Heart left ventricle (tissue), 16 donors: Measurements from ENCODE around the gene PCARE. TPM values are rescaled to one million over a fixed set of nuclear protein-coding genes. Genes with fewer than 3 reads are reported as not detected.

Source experiments
- ATAC-seq, 4 donors: fragments of 200-7000 bp; cut with Tn5 transposase; one replicate each; pipeline ENCODE4 v1.9.1; 2020 to 2022; ENCODE audit warnings: moderate library complexity in 4 of 4, mild to moderate bottlenecking in 3 of 4, moderate number of reproducible peaks in 1 of 4
- DNase-seq, 5 donors: peaks; one replicate each; pipeline ENCODE4 v3.0.0-alpha.2; 2020
- H3K27ac ChIP-seq, 12 donors: fragments of 200-600 bp; sonication (generic) in 4 of 12; one replicate each; pipeline versions ENCODE4 v1.5.0 to v1.8.0; 2016 to 2022; ENCODE audit warnings: mild to moderate bottlenecking in 2 of 12
- H3K27me3 ChIP-seq, 9 donors: fragments of 200-600 bp; sonication (generic) in 2 of 9; one replicate each; pipeline versions ENCODE4 v1.5.1 to v1.8.0; 2016 to 2022; ENCODE audit warnings: mild to moderate bottlenecking in 3 of 9
- H3K36me3 ChIP-seq, 9 donors: fragments of 200-600 bp; sonication (generic) in 2 of 9; one replicate each; pipeline versions ENCODE4 v1.5.0 to v1.8.0; 2018 to 2022; ENCODE audit warnings: mild to moderate bottlenecking in 2 of 9
- H3K4me1 ChIP-seq, 12 donors: fragments of 200-600 bp; sonication (generic) in 4 of 12; one replicate each; pipeline versions ENCODE4 v1.5.0 to v1.8.0; 2016 to 2022; ENCODE audit warnings: mild to moderate bottlenecking in 3 of 12
- H3K4me3 ChIP-seq, 12 donors: fragments of 200-600 bp; sonication (generic) in 4 of 12; one replicate each; pipeline versions ENCODE4 v1.5.0 to v1.8.0; 2017 to 2022; ENCODE audit warnings: mild to moderate bottlenecking in 9 of 12, moderate library complexity in 4 of 12
- H3K9me3 ChIP-seq, 12 donors: fragments of 200-600 bp; sonication (generic) in 4 of 12; one replicate each; pipeline versions ENCODE4 v1.5.0 to v1.8.0; 2016 to 2022; ENCODE audit warnings: mild to moderate bottlenecking in 1 of 12
- CTCF ChIP-seq, 12 donors: fragments of 200-600 bp; sonication (generic) in 4 of 12; IDR thresholded peaks; one replicate each; pipeline versions ENCODE4 v1.5.0 to v1.8.0; 2018 to 2022; ENCODE audit warnings: antibody characterized with exemption in 12 of 12, mild to moderate bottlenecking in 5 of 12
- POLR2A ChIP-seq, 2 donors: fragments of 450-650 bp; IDR thresholded peaks; one replicate each; pipeline ENCODE4 v1.6.1; 2017; ENCODE audit warnings: antibody characterized with exemption in 2 of 2, mild to moderate bottlenecking in 2 of 2, moderate library complexity in 2 of 2
- WGBS, 4 donors: extraction: QIAGEN DNeasy Blood & Tissue Kit in 2 of 4; methylation state at CpG; one replicate each; pipeline versions ENCODE4 v1.1.5 to v1.1.7; 2013 to 2018; 5-methylcytosine and 5-hydroxymethylcytosine counted together
- intact Hi-C, 10 donors: fragments of 100-400 bp; cut with DNase I; formaldehyde crosslinking; loops; one replicate each; pipeline versions ENCODE4 v1.11.1 to v1.14.2; 2022
- polyA plus RNA-seq, 2 donors: library from polyadenylated mRNA; stranded (reverse); fragments of 200-250 nt; gene quantifications; one replicate each; pipeline ENCODE4 v1.2.3, GENCODE V29; 2013
- total RNA-seq, 9 donors: library from RNA; depleted of rRNA in 2 of 9; stranded (reverse); fragments of >200 nt in 2 of 9; fragmentation: NEBNext Ultra II Directional in 3 of 9; extraction: Animal tissue kit (Norgen Biotek cat#: 25700) in 3 of 9; gene quantifications; one replicate each; pipeline versions ENCODE4 v1.1.0 to v1.2.4, GENCODE V29; 2016 to 2023
- donor health status: ischemic (EF 13 %, LVEDD 7.1; RV severe dilation, severe dysfunction).
- donor health status: healthy with polysubstance abuse.
- donor health status: DM: no; HTN: yes; CAD: no.
- donor health status: DM: no; HTN: no; CAD: no.
- donor health status: ischemic (EF 25% LVEDD 6.9; RV normal size, moderate dysfunction).
- donor health status: ischemic (EF 25% LVEDD 5.7; RV mildly dilated, moderate dysfunction).
- donor health status: healthy.
- donor health status: DM: yes; HTN: yes; CAD: no.
- donor health status: ischemic (EF 35%, LVEDD 5.7; RV mildly dilated, moderate dysfunction).
- donor health status: nonischemic (EF 11% LVEDD 7.7; RV severe dilation, severe dysfunction).
- donor health status: DM: yes; HTN: yes; CAD: no.
- donor health status: PGD.
- donor health status: ischemic (EF 29% LVEDD 5.4; RV normal size, mild dysfunction).
- donor health status: nonischemic (EF 23%, LVEDD 6.1; RV moderate dilation, normal function).

PCARE gene
- total and polyA plus RNA-seq, 11 donors = 0.10 to 2.4 (median 0.87) TPM

DNA sequence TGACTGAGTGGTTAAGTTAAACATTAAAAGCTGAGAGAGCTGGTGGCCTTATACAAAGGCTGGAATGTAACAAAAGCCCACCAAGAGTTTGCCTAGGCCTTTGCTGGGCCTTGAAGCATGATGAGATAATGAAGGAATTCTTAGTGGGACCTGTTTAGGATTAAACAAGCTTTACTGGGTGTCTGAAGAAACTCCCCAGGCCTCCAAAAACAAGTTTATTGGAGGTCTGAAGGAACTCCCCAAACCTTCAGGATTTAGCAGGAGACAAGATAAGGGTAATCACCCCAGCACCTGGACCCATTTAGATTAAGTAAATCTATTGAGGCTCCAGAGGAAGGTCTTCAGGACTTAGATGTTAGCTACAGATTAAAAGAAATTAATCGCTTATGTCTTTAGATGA, 18.7 kb downstream of the PCARE start:
- Histone ChIP-seq H3K9me3 (no peaks in the 10 kb centered on the region), H3K4me3 (no peak overlapping the region), H3K4me1 (peaks cover 0 to 10% (median 0%) of the 10 kb centered on the region in 12 donors), H3K27me3 (no peaks in the 10 kb centered on the region), H3K27ac (no peak overlapping the region), H3K36me3 (peaks cover 0 to 3% (median 0%) of the 10 kb centered on the region in 9 donors)
- 93 to 100% (median 96%) methylated on average over 1 of the region's 1 CpG for WGBS, 4 donors
- no peak for TF ChIP-seq POLR2A (IDR thresholded peaks at IDR 0.05)
- no peak for TF ChIP-seq CTCF (IDR thresholded peaks at IDR 0.05)
- no peak for DNase-seq
- intact Hi-C loops = loop anchor here in 1 of 10 donors (5.0 kb wide), 1 partner anchor 82 kb away; no protein-coding TSS in a partner anchor
- no peak for ATAC-seq

DNA sequence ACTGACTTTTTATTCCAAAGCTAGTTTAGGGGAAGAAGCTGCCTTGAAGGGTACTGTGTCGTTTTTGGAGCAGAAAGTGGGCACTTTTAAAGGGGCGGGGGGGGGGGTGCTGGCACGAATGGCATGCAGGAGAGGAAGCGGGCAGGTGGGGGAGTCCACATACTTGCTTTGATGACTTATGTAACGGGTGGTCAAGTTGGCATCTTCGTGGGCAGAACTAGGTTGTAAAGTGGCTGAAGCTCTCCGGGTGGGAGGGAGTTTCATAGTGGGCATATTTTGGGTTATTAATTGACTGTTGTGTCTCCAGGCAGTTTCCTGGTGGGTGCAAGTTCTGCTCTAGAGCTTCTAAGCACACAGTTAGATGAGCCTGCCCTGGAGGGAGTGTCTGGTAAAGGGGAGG, 19.9 kb downstream of the PCARE start:
- intact Hi-C loops = no loop called here
- ATAC-seq (no peak), DNase-seq (no peak)
- H3K4me1 ChIP-seq = peaks cover 0 to 10% (median 0%) of the 10 kb centered on the region in 12 donors
- H3K36me3 ChIP-seq = peaks cover 0 to 3% (median 0%) of the 10 kb centered on the region in 9 donors
- H3K9me3 ChIP-seq = no peaks in the 10 kb centered on the region
- 83 to 89% (median 86%) methylated on average over 7 of the region's 7 CpGs for WGBS, 4 donors
- no peak for TF ChIP-seq POLR2A (IDR thresholded peaks at IDR 0.05)
- TF ChIP-seq CTCF (IDR thresholded peaks at IDR 0.05) = no peak
- no peak overlapping the region for H3K4me3 ChIP-seq
- H3K27ac ChIP-seq = peak overlapping the region in 1 of 12 donors; percentile 36
- no peaks in the 10 kb centered on the region for H3K27me3 ChIP-seq

GRCh38 chr2:29053670-29054400, 20.5 kb downstream of the PCARE start:
- peak in 3 of 4 donors; percentile 37 to 76 (median 68) for ATAC-seq
- no peaks in the 10 kb centered on the region for H3K27me3 ChIP-seq
- peak in 1 of 5 donors; percentile 36 for DNase-seq
- H3K4me3 ChIP-seq = no peak overlapping the region
- 51 to 66% (median 56%) methylated on average over 5 of the region's 5 CpGs for WGBS, 4 donors
- no peaks in the 10 kb centered on the region for H3K9me3 ChIP-seq
- no peak for TF ChIP-seq POLR2A (IDR thresholded peaks at IDR 0.05)
- no peak for TF ChIP-seq CTCF (IDR thresholded peaks at IDR 0.05)
- H3K36me3 ChIP-seq = peaks cover 0 to 3% (median 0%) of the 10 kb centered on the region in 9 donors
- H3K27ac ChIP-seq = peak overlapping the region in 5 of 12 donors; percentile 6 to 66 (median 36)
- intact Hi-C loops = no loop called here
- H3K4me1 ChIP-seq = peaks cover 0 to 10% (median 0%) of the 10 kb centered on the region in 12 donors

- WGBS, 4 donors = 80 to 90% (median 86%) methylated on average over 6 to 7 of the region's 7 CpGs
- peaks cover 0 to 3% (median 0%) of the 10 kb centered on the region in 9 donors for H3K36me3 ChIP-seq
- peaks cover 0 to 10% (median 0%) of the 10 kb centered on the region in 12 donors for H3K4me1 ChIP-seq
- TF ChIP-seq POLR2A (IDR thresholded peaks at IDR 0.05) = no peak
- TF ChIP-seq CTCF (IDR thresholded peaks at IDR 0.05) = no peak
- peak in 1 of 4 donors; percentile 32 for ATAC-seq
- intact Hi-C loops = no loop called here
- H3K27ac ChIP-seq = peak overlapping the region in 5 of 12 donors; percentile 6 to 66 (median 36)
- no peak for DNase-seq
- H3K27me3 ChIP-seq = no peaks in the 10 kb centered on the region
- no peaks in the 10 kb centered on the region for H3K9me3 ChIP-seq
- no peak overlapping the region for H3K4me3 ChIP-seq
These were observed 21.1 kb downstream of the PCARE start for GRCh38 chr2:29053223-29053622.
